Central memory CD8-positive, alpha-beta T cell (primary cell): Measurements from ENCODE around the gene FIBCD1.

ENCODE experiments used
- ATAC-seq: fragments of 150-1000 bp; cut with Tn5 transposase; replicated peaks from 2 replicates; pipeline ENCODE4 v1.10.0; 2022; ENCODE audit warnings: mild to moderate bottlenecking, moderate FRiP score, moderate number of reproducible peaks; ENCODE audit not compliant: poor library complexity, severe bottlenecking; ENCODE audit errors: extremely low read depth
- DNase-seq, 2 donors: peaks; one replicate each; pipeline ENCODE4 v3.0.0; 2021; ENCODE audit warnings: low spot score in 2 of 2
- H3K27ac Mint-ChIP-seq: one replicate; pipeline ENCODE4 v1.8.0; 2022; ENCODE audit warnings: low read depth, mild to moderate bottlenecking, moderate library complexity, mixed read lengths
- H3K27me3 Mint-ChIP-seq: one replicate; pipeline ENCODE4 v1.8.0; 2022; ENCODE audit warnings: mixed read lengths
- H3K36me3 Mint-ChIP-seq: one replicate; pipeline ENCODE4 v1.8.0; 2022; ENCODE audit warnings: mild to moderate bottlenecking, moderate library complexity, mixed read lengths; ENCODE audit not compliant: insufficient read depth
- H3K4me1 Mint-ChIP-seq: one replicate; pipeline ENCODE4 v1.8.0; 2022; ENCODE audit warnings: mixed read lengths
- H3K4me3 Mint-ChIP-seq: one replicate; pipeline ENCODE4 v1.8.0; 2022; ENCODE audit warnings: mild to moderate bottlenecking, moderate library complexity, mixed read lengths
- H3K9me3 Mint-ChIP-seq: one replicate; pipeline ENCODE4 v1.8.0; 2022; ENCODE audit warnings: mixed read lengths

Gene FIBCD1

GRCh38 chr9:130898552-130898852 lies 40.5 kb downstream of the FIBCD1 start:
- peaks cover 16% of the 10 kb centered on the region for H3K27me3 Mint-ChIP-seq
- H3K4me1 Mint-ChIP-seq: no peaks in the 10 kb centered on the region
- DNase-seq (no peak), ATAC-seq (no peak)
- H3K27ac Mint-ChIP-seq: no peak overlapping the region
- no peaks in the 10 kb centered on the region for H3K9me3 Mint-ChIP-seq
- H3K4me3 Mint-ChIP-seq: no peak overlapping the region
- H3K36me3 Mint-ChIP-seq: peaks cover 2% of the 10 kb centered on the region

- ATAC-seq (no peak), DNase-seq (no peak)
- Mint-ChIP-seq H3K4me1 (no peaks in the 10 kb centered on the region), H3K27me3 (peaks cover 13% of the 10 kb centered on the region), H3K27ac (no peak overlapping the region), H3K4me3 (no peak overlapping the region), H3K36me3 (peaks cover 2% of the 10 kb centered on the region), H3K9me3 (no peaks in the 10 kb centered on the region)
Observed at GRCh38 chr9:130897848-130898551, 41.0 kb downstream of the FIBCD1 start.

- Mint-ChIP-seq H3K4me1 (no peaks in the 10 kb centered on the region), H3K27ac (no peak overlapping the region), H3K36me3 (peaks cover 2% of the 10 kb centered on the region), H3K4me3 (no peak overlapping the region), H3K27me3 (peaks cover 13% of the 10 kb centered on the region), H3K9me3 (no peaks in the 10 kb centered on the region)
- DNase-seq (no peak), ATAC-seq (no peak)
Observed at GRCh38 chr9:130897105-130897751, 41.8 kb downstream of the FIBCD1 start.

GRCh38 chr9:130896233-130897014 lies 42.6 kb downstream of the FIBCD1 start, which contains the start of gene QRFP:
QRFP (minus strand) TSS chr9:130896812; CDS start chr9:130893838, 2,974 bp downstream.
- no peak within 1 kb of the TSS for H3K27ac Mint-ChIP-seq
- DNase-seq (no peak), ATAC-seq (no peak)
- H3K4me1 Mint-ChIP-seq: no peaks in the 10 kb centered on the region
- peaks cover 13% of the 10 kb centered on the region for H3K27me3 Mint-ChIP-seq
- no peaks in the 10 kb centered on the region for H3K9me3 Mint-ChIP-seq
- H3K4me3 Mint-ChIP-seq: no peak within 1 kb of the TSS
- peaks cover 2% of the 10 kb centered on the region for H3K36me3 Mint-ChIP-seq

- peaks cover 2% of the 10 kb centered on the region for H3K36me3 Mint-ChIP-seq
- H3K4me1 Mint-ChIP-seq: no peaks in the 10 kb centered on the region
- H3K27ac Mint-ChIP-seq: no peak overlapping the region
- no peak for DNase-seq
- no peaks in the 10 kb centered on the region for H3K9me3 Mint-ChIP-seq
- H3K27me3 Mint-ChIP-seq: peaks cover 9% of the 10 kb centered on the region
- H3K4me3 Mint-ChIP-seq: no peak overlapping the region
- ATAC-seq: no peak
Observed at GRCh38 chr9:130895481-130896232, 43.4 kb downstream of the FIBCD1 start.

GRCh38 chr9:130895038-130895437 lies 44.0 kb downstream of the FIBCD1 start:
- Mint-ChIP-seq H3K27me3 (peaks cover 2% of the 10 kb centered on the region), H3K4me3 (no peak overlapping the region), H3K27ac (no peak overlapping the region), H3K9me3 (no peaks in the 10 kb centered on the region), H3K4me1 (no peaks in the 10 kb centered on the region), H3K36me3 (peaks cover 2% of the 10 kb centered on the region)
- no peak for DNase-seq
- no peak for ATAC-seq

GRCh38 chr9:130894546-130894945 lies 44.5 kb downstream of the FIBCD1 start:
- Mint-ChIP-seq H3K4me1 (no peaks in the 10 kb centered on the region), H3K9me3 (no peaks in the 10 kb centered on the region), H3K27ac (no peak overlapping the region), H3K36me3 (peaks cover under 1% of the 10 kb centered on the region), H3K27me3 (no peaks in the 10 kb centered on the region), H3K4me3 (no peak overlapping the region)
- ATAC-seq: no peak
- DNase-seq: no peak

GRCh38 chr9:130893341-130894101 lies 45.5 kb downstream of the FIBCD1 start:
- ATAC-seq (no peak), DNase-seq (no peak)
- no peaks in the 10 kb centered on the region for H3K9me3 Mint-ChIP-seq
- peaks cover 3% of the 10 kb centered on the region for H3K36me3 Mint-ChIP-seq
- no peak overlapping the region for H3K27ac Mint-ChIP-seq
- H3K27me3 Mint-ChIP-seq: no peaks in the 10 kb centered on the region
- no peaks in the 10 kb centered on the region for H3K4me1 Mint-ChIP-seq
- no peak overlapping the region for H3K4me3 Mint-ChIP-seq

GRCh38 chr9:130892477-130893304 lies 46.4 kb downstream of the FIBCD1 start:
- Mint-ChIP-seq H3K9me3 (no peaks in the 10 kb centered on the region), H3K4me3 (no peak overlapping the region), H3K36me3 (peaks cover 3% of the 10 kb centered on the region), H3K27ac (no peak overlapping the region), H3K27me3 (no peaks in the 10 kb centered on the region), H3K4me1 (no peaks in the 10 kb centered on the region)
- DNase-seq: no peak
- ATAC-seq: no peak

GRCh38 chr9:130891688-130892476 lies 47.2 kb downstream of the FIBCD1 start:
- Mint-ChIP-seq H3K9me3 (no peaks in the 10 kb centered on the region), H3K27ac (no peak overlapping the region), H3K4me1 (no peaks in the 10 kb centered on the region), H3K4me3 (no peak overlapping the region), H3K27me3 (no peaks in the 10 kb centered on the region), H3K36me3 (peaks cover 3% of the 10 kb centered on the region)
- DNase-seq (no peak), ATAC-seq (no peak)
